ENCODE results near the gene ATP4B. TPM values are rescaled to one million over a fixed set of nuclear protein-coding genes. Genes with fewer than 3 reads are reported as not detected.

Gene ATP4B
- total and polyA plus RNA-seq, 2 experiments from 2014 or later, result 16.2 to 30.8 TPM

- DNase-seq (ENCODE audit: low spot score), result peak; percentile 54
- 82% methylated on average over 20 of the region's 20 CpGs for WGBS (ENCODE audit: low lambda C conversion rate, missing lambda C conversion rate)
- Histone ChIP-seq H3K9me3 (ENCODE audit: low read depth) (no peaks in the 10 kb centered on the region), H3K4me3 (no peak overlapping the region), H2AFZ (no peak overlapping the region), H4K20me1 (ENCODE audit: insufficient read depth, poor library complexity, severe bottlenecking) (peaks cover 8% of the 10 kb centered on the region), H3K9me2 (replicated peaks; ENCODE audit: insufficient read depth) (no peaks in the 10 kb centered on the region), H3K4me2 (peak overlapping the region; percentile 53), H3K79me2 (peaks cover 60% of the 10 kb centered on the region), H3K36me3 (replicated peaks; ENCODE audit: insufficient read depth, low read depth) (no peaks in the 10 kb centered on the region), H3K27ac (peak overlapping the region; percentile 83), H3K4me1 (ENCODE audit: insufficient read depth) (peaks cover 12% of the 10 kb centered on the region), H3K27me3 (no peaks in the 10 kb centered on the region)
- TF ChIP-seq EZH2phosphoT487 (IDR thresholded peaks at IDR 0.05; ENCODE audit: low read depth, severe bottlenecking, unreplicated experiment) (no peak), EZH2 (IDR thresholded peaks at IDR 0.05; ENCODE audit: borderline replicate concordance) (no peak)
- TF ChIP-seq, protein P1, sequence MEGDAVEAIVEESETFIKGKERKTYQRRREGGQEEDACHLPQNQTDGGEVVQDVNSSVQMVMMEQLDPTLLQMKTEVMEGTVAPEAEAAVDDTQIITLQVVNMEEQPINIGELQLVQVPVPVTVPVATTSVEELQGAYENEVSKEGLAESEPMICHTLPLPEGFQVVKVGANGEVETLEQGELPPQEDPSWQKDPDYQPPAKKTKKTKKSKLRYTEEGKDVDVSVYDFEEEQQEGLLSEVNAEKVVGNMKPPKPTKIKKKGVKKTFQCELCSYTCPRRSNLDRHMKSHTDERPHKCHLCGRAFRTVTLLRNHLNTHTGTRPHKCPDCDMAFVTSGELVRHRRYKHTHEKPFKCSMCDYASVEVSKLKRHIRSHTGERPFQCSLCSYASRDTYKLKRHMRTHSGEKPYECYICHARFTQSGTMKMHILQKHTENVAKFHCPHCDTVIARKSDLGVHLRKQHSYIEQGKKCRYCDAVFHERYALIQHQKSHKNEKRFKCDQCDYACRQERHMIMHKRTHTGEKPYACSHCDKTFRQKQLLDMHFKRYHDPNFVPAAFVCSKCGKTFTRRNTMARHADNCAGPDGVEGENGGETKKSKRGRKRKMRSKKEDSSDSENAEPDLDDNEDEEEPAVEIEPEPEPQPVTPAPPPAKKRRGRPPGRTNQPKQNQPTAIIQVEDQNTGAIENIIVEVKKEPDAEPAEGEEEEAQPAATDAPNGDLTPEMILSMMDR (IDR thresholded peaks at IDR 0.05; ENCODE audit: poor library complexity), result no peak
Observed at GRCh38 chr13:113616281-113616906, 41.6 kb downstream of the ATP4B start.

GRCh38 chr13:113613789-113614379 lies 44.1 kb downstream of the ATP4B start:
- Histone ChIP-seq H3K4me1 (ENCODE audit: insufficient read depth) (peaks cover 12% of the 10 kb centered on the region), H3K9me2 (replicated peaks; ENCODE audit: insufficient read depth) (no peaks in the 10 kb centered on the region), H3K9me3 (ENCODE audit: low read depth) (no peaks in the 10 kb centered on the region), H4K20me1 (ENCODE audit: insufficient read depth, poor library complexity, severe bottlenecking) (peaks cover 8% of the 10 kb centered on the region), H3K79me2 (peaks cover 64% of the 10 kb centered on the region), H3K27me3 (no peaks in the 10 kb centered on the region), H2AFZ (no peak overlapping the region), H3K4me3 (no peak overlapping the region), H3K4me2 (no peak overlapping the region), H3K36me3 (replicated peaks; ENCODE audit: insufficient read depth, low read depth) (no peaks in the 10 kb centered on the region), H3K27ac (no peak overlapping the region)
- TF ChIP-seq, protein P1 (IDR thresholded peaks at IDR 0.05; ENCODE audit: poor library complexity), result no peak
- TF ChIP-seq EZH2 (IDR thresholded peaks at IDR 0.05; ENCODE audit: borderline replicate concordance) (no peak), EZH2phosphoT487 (IDR thresholded peaks at IDR 0.05; ENCODE audit: low read depth, severe bottlenecking, unreplicated experiment) (no peak)
- 98% methylated on average over 16 of the region's 16 CpGs for WGBS (ENCODE audit: low lambda C conversion rate, missing lambda C conversion rate)
- DNase-seq (ENCODE audit: low spot score), result no peak

GRCh38 chr13:113612607-113613006 lies 45.4 kb downstream of the ATP4B start:
- Histone ChIP-seq H3K9me3 (ENCODE audit: low read depth) (no peaks in the 10 kb centered on the region), H3K79me2 (peaks cover 64% of the 10 kb centered on the region), H3K27me3 (no peaks in the 10 kb centered on the region), H3K4me3 (no peak overlapping the region), H3K36me3 (replicated peaks; ENCODE audit: insufficient read depth, low read depth) (no peaks in the 10 kb centered on the region), H3K27ac (no peak overlapping the region), H2AFZ (no peak overlapping the region), H3K4me1 (ENCODE audit: insufficient read depth) (peaks cover 11% of the 10 kb centered on the region), H4K20me1 (ENCODE audit: insufficient read depth, poor library complexity, severe bottlenecking) (peaks cover 8% of the 10 kb centered on the region), H3K4me2 (no peak overlapping the region), H3K9me2 (replicated peaks; ENCODE audit: insufficient read depth) (no peaks in the 10 kb centered on the region)
- 81% methylated on average over 10 of the region's 10 CpGs for WGBS (ENCODE audit: low lambda C conversion rate, missing lambda C conversion rate)
- DNase-seq (ENCODE audit: low spot score), result no peak
- no peak for TF ChIP-seq EZH2phosphoT487 (IDR thresholded peaks at IDR 0.05; ENCODE audit: low read depth, severe bottlenecking, unreplicated experiment)

- Histone ChIP-seq H3K27ac (no peak overlapping the region), H3K27me3 (no peaks in the 10 kb centered on the region), H2AFZ (no peak overlapping the region), H3K4me2 (no peak overlapping the region), H3K9me3 (ENCODE audit: low read depth) (no peaks in the 10 kb centered on the region), H3K9me2 (replicated peaks; ENCODE audit: insufficient read depth) (no peaks in the 10 kb centered on the region), H3K4me3 (no peak overlapping the region), H3K4me1 (ENCODE audit: insufficient read depth) (peaks cover 5% of the 10 kb centered on the region), H3K36me3 (replicated peaks; ENCODE audit: insufficient read depth, low read depth) (no peaks in the 10 kb centered on the region), H4K20me1 (ENCODE audit: insufficient read depth, poor library complexity, severe bottlenecking) (peaks cover 1% of the 10 kb centered on the region), H3K79me2 (peaks cover 68% of the 10 kb centered on the region)
- no peak for DNase-seq (ENCODE audit: low spot score)
- 94% methylated on average over 5 of the region's 5 CpGs for WGBS (ENCODE audit: low lambda C conversion rate, missing lambda C conversion rate)
- TF ChIP-seq EZH2 (IDR thresholded peaks at IDR 0.05; ENCODE audit: borderline replicate concordance) (no peak), EZH2phosphoT487 (IDR thresholded peaks at IDR 0.05; ENCODE audit: low read depth, severe bottlenecking, unreplicated experiment) (no peak)
- TF ChIP-seq, protein P1 (IDR thresholded peaks at IDR 0.05; ENCODE audit: poor library complexity), result no peak
Observed at GRCh38 chr13:113611996-113612395, 46.0 kb downstream of the ATP4B start.
